Measurements from ENCODE around the gene DENND6B.

DNA sequence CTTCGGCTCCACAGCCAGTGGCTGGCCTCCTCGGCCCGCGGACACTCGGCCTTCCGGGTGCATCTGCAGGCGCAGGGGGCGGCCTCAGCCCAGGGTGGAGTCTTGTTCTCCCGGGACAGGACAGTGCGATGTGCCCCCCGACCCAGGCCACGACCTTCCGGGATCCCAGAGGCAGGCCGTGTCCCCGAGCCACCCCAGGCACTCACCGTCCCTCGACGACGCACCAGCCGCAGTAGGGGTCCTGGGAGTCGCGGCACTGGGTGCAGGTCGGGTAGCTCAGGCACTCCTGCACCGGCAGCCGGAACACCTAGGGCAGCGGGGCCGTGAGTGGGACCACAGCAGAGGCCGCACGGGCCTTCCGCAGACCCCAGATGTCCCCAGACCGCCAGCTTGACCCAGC lies 39.1 kb downstream of the DENND6B start:
- TF ChIP-seq, protein P1, sequence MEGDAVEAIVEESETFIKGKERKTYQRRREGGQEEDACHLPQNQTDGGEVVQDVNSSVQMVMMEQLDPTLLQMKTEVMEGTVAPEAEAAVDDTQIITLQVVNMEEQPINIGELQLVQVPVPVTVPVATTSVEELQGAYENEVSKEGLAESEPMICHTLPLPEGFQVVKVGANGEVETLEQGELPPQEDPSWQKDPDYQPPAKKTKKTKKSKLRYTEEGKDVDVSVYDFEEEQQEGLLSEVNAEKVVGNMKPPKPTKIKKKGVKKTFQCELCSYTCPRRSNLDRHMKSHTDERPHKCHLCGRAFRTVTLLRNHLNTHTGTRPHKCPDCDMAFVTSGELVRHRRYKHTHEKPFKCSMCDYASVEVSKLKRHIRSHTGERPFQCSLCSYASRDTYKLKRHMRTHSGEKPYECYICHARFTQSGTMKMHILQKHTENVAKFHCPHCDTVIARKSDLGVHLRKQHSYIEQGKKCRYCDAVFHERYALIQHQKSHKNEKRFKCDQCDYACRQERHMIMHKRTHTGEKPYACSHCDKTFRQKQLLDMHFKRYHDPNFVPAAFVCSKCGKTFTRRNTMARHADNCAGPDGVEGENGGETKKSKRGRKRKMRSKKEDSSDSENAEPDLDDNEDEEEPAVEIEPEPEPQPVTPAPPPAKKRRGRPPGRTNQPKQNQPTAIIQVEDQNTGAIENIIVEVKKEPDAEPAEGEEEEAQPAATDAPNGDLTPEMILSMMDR (conservative IDR thresholded peaks at IDR 0.05): no peak
- no peak for TF ChIP-seq ZFX (IDR thresholded peaks at IDR 0.05)

Measured in C4-2B (cell line).